ENCODE results near the gene ARF6. TPM values are rescaled to one million over a fixed set of nuclear protein-coding genes. Genes with fewer than 3 reads are reported as not detected.
"Not testable (repeated sequence)": the region's sequence is repeated elsewhere in the genome, so short reads cannot be mapped to it uniquely, and the experiment has no call there.

ARF6 gene
- total RNA-seq, 3 donors from 2014 or later: 84.3 to 125 (median 123) TPM

GRCh38 chr14:49933704-49934103 lies 40.8 kb downstream of the ARF6 start:
- no peak for TF ChIP-seq CTCF (IDR thresholded peaks at IDR 0.05)
- H3K9me3 ChIP-seq: no peaks in the 10 kb centered on the region
- no peaks in the 10 kb centered on the region for H3K4me1 ChIP-seq (ENCODE audit: low read depth)
- ATAC-seq (no peak), DNase-seq (no peak)
- no peak overlapping the region for H3K4me3 ChIP-seq
- H3K36me3 ChIP-seq (ENCODE audit: low read depth): no peaks in the 10 kb centered on the region
- intact Hi-C loops (cut with DNase I, micrococcal nuclease): no loop called here

- Histone ChIP-seq H3K4me3 (no peak overlapping the region), H3K9me3 (no peaks in the 10 kb centered on the region), H3K4me1 (ENCODE audit: low read depth) (no peaks in the 10 kb centered on the region), H3K36me3 (ENCODE audit: low read depth) (no peaks in the 10 kb centered on the region)
- no peak for ATAC-seq
- TF ChIP-seq CTCF (IDR thresholded peaks at IDR 0.05): no peak
- no peak for DNase-seq
- intact Hi-C loops (cut with DNase I, micrococcal nuclease): no loop called here
These were observed 41.8 kb downstream of the ARF6 start for GRCh38 chr14:49934646-49935045.

- no peak for TF ChIP-seq CTCF (IDR thresholded peaks at IDR 0.05)
- Histone ChIP-seq H3K4me1 (ENCODE audit: low read depth) (no peaks in the 10 kb centered on the region), H3K36me3 (ENCODE audit: low read depth) (no peaks in the 10 kb centered on the region), H3K9me3 (no peaks in the 10 kb centered on the region), H3K4me3 (no peak overlapping the region)
- no peak for ATAC-seq
- intact Hi-C loops (cut with DNase I, micrococcal nuclease): no loop called here
- no peak for DNase-seq
These were observed 42.6 kb downstream of the ARF6 start for GRCh38 chr14:49935526-49935925.

- ATAC-seq; intact Hi-C loops (cut with DNase I, micrococcal nuclease); H3K36me3 ChIP-seq (ENCODE audit: low read depth); DNase-seq; H3K4me1 ChIP-seq (ENCODE audit: low read depth); H3K4me3 ChIP-seq; H3K9me3 ChIP-seq: not testable (repeated sequence)
These were observed 43.4 kb downstream of the ARF6 start for GRCh38 chr14:49936246-49936645.

- H3K36me3 ChIP-seq (ENCODE audit: low read depth); intact Hi-C loops (cut with DNase I, micrococcal nuclease); DNase-seq; H3K9me3 ChIP-seq; H3K4me3 ChIP-seq; H3K4me1 ChIP-seq (ENCODE audit: low read depth); ATAC-seq: not testable (repeated sequence)
These were observed 44.0 kb downstream of the ARF6 start for GRCh38 chr14:49936882-49937281.

- ATAC-seq; intact Hi-C loops (cut with DNase I, micrococcal nuclease); H3K4me3 ChIP-seq: not testable (repeated sequence)
These were observed 46.3 kb downstream of the ARF6 start for GRCh38 chr14:49939215-49939614.

GRCh38 chr14:49939884-49940510 lies 47.1 kb downstream of the ARF6 start:
- intact Hi-C loops (cut with DNase I, micrococcal nuclease): no loop called here
- DNase-seq: no peak
- H3K36me3 ChIP-seq (ENCODE audit: low read depth): no peaks in the 10 kb centered on the region
- no peak for TF ChIP-seq CTCF (IDR thresholded peaks at IDR 0.05)
- no peaks in the 10 kb centered on the region for H3K9me3 ChIP-seq
- ATAC-seq: no peak
- H3K4me3 ChIP-seq: no peak overlapping the region
- H3K4me1 ChIP-seq (ENCODE audit: low read depth): peaks cover 3% of the 10 kb centered on the region

More at GRCh38 chr14:49939215-49939614, 46.3 kb downstream of the ARF6 start:
- H3K9me3 ChIP-seq; H3K36me3 ChIP-seq (ENCODE audit: low read depth); DNase-seq; H3K4me1 ChIP-seq (ENCODE audit: low read depth): not testable (repeated sequence)
